ENCODE results near the gene DCLK1. TPM values are rescaled to one million over a fixed set of nuclear protein-coding genes. Genes with fewer than 3 reads are reported as not detected.
A peak's percentile ranks its signal among the peaks of the same experiment; 100 is the strongest.

DCLK1 gene
- total and polyA plus RNA-seq, 2 donors (not counting 1 experiment from before 2014, with no cell fraction given): 0.56 to 6.3 TPM

- TF ChIP-seq EZH2 (IDR thresholded peaks at IDR 0.05; ENCODE audit: low read length, missing control alignments): no peak
- TF ChIP-seq CTCF (conservative IDR thresholded peaks at IDR 0.05 in 1 of 2, IDR thresholded peaks at IDR 0.05 in 1 of 2; ENCODE audit: low read depth in 1 of 2, low read length in 2 of 2): no peak
- Histone ChIP-seq H2AFZ (ENCODE audit: low read length) (no peak overlapping the region), H3K79me2 (ENCODE audit: control insufficient read depth, insufficient read depth, low read length) (no peaks in the 10 kb centered on the region), H4K20me1 (ENCODE audit: control insufficient read depth, extremely low read depth, insufficient read depth, low read length) (no peaks in the 10 kb centered on the region), H3K36me3 (ENCODE audit: control insufficient read depth, insufficient read depth, low read length) (no peaks in the 10 kb centered on the region), H3K4me1 (ENCODE audit: control insufficient read depth, extremely low read depth, insufficient read depth, low read length) (no peaks in the 10 kb centered on the region), H3K9me3 (ENCODE audit: control insufficient read depth, insufficient read depth, low read depth, low read length) (no peaks in the 10 kb centered on the region), H3K27me3 (ENCODE audit: control insufficient read depth, insufficient read depth, low read length) (no peaks in the 10 kb centered on the region), H3K9ac (ENCODE audit: insufficient read depth, low read length) (no peak overlapping the region), H3K4me3 (replicated peaks in 1 of 4; ENCODE audit: control extremely low read depth in 1 of 4, insufficient read depth in 1 of 4, low read depth in 3 of 4, low read length in 4 of 4) (no peak overlapping the region), H3K4me2 (ENCODE audit: extremely low read depth, insufficient read depth, low read length) (no peak overlapping the region), H3K27ac (ENCODE audit: insufficient read depth, low read length) (no peak overlapping the region)
- DNase-seq (ENCODE audit: low read depth in 2 of 2): no peak
Observed at GRCh38 chr13:35839806-35840205, 291.4 kb downstream of the DCLK1 start.

- H3K79me2 ChIP-seq (ENCODE audit: control insufficient read depth, insufficient read depth, low read length): no peaks in the 10 kb centered on the region
- H3K4me2 ChIP-seq (ENCODE audit: extremely low read depth, insufficient read depth, low read length): no peak overlapping the region
- H2AFZ ChIP-seq (ENCODE audit: low read length): no peak overlapping the region
- peak overlapping the region; percentile 44 for H3K27ac ChIP-seq (ENCODE audit: insufficient read depth, low read length)
- DNase-seq (ENCODE audit: low read depth in 2 of 2): peak; percentile 4 to 96
- H3K4me1 ChIP-seq (ENCODE audit: control insufficient read depth, extremely low read depth, insufficient read depth, low read length): no peaks in the 10 kb centered on the region
- no peak overlapping the region for H3K4me3 ChIP-seq (replicated peaks in 1 of 4; ENCODE audit: control extremely low read depth in 1 of 4, insufficient read depth in 1 of 4, low read depth in 3 of 4, low read length in 4 of 4)
- no peak overlapping the region for H3K9ac ChIP-seq (ENCODE audit: insufficient read depth, low read length)
- H4K20me1 ChIP-seq (ENCODE audit: control insufficient read depth, extremely low read depth, insufficient read depth, low read length): no peaks in the 10 kb centered on the region
- no peaks in the 10 kb centered on the region for H3K27me3 ChIP-seq (ENCODE audit: control insufficient read depth, insufficient read depth, low read length)
- H3K36me3 ChIP-seq (ENCODE audit: control insufficient read depth, insufficient read depth, low read length): no peaks in the 10 kb centered on the region
- no peaks in the 10 kb centered on the region for H3K9me3 ChIP-seq (ENCODE audit: control insufficient read depth, insufficient read depth, low read depth, low read length)
- no peak for TF ChIP-seq CTCF (conservative IDR thresholded peaks at IDR 0.05 in 1 of 2, IDR thresholded peaks at IDR 0.05 in 1 of 2; ENCODE audit: low read depth in 1 of 2, low read length in 2 of 2)
- no peak for TF ChIP-seq EZH2 (IDR thresholded peaks at IDR 0.05; ENCODE audit: low read length, missing control alignments)
Observed at GRCh38 chr13:35838356-35838755, 292.8 kb downstream of the DCLK1 start.

- Histone ChIP-seq H3K4me2 (ENCODE audit: extremely low read depth, insufficient read depth, low read length) (no peak overlapping the region), H3K4me1 (ENCODE audit: control insufficient read depth, extremely low read depth, insufficient read depth, low read length) (no peaks in the 10 kb centered on the region), H3K9me3 (ENCODE audit: control insufficient read depth, insufficient read depth, low read depth, low read length) (no peaks in the 10 kb centered on the region), H3K79me2 (ENCODE audit: control insufficient read depth, insufficient read depth, low read length) (no peaks in the 10 kb centered on the region), H3K27ac (ENCODE audit: insufficient read depth, low read length) (no peak overlapping the region), H3K4me3 (replicated peaks in 1 of 4; ENCODE audit: control extremely low read depth in 1 of 4, insufficient read depth in 1 of 4, low read depth in 3 of 4, low read length in 4 of 4) (no peak overlapping the region), H3K27me3 (ENCODE audit: control insufficient read depth, insufficient read depth, low read length) (no peaks in the 10 kb centered on the region), H3K9ac (ENCODE audit: insufficient read depth, low read length) (no peak overlapping the region), H2AFZ (ENCODE audit: low read length) (no peak overlapping the region), H3K36me3 (ENCODE audit: control insufficient read depth, insufficient read depth, low read length) (no peaks in the 10 kb centered on the region), H4K20me1 (ENCODE audit: control insufficient read depth, extremely low read depth, insufficient read depth, low read length) (no peaks in the 10 kb centered on the region)
- TF ChIP-seq CTCF (conservative IDR thresholded peaks at IDR 0.05 in 1 of 2, IDR thresholded peaks at IDR 0.05 in 1 of 2; ENCODE audit: low read depth in 1 of 2, low read length in 2 of 2) (no peak), EZH2 (IDR thresholded peaks at IDR 0.05; ENCODE audit: low read length, missing control alignments) (no peak)
- DNase-seq (ENCODE audit: low read depth in 2 of 2): no peak
Observed at GRCh38 chr13:35836446-35836845, 294.7 kb downstream of the DCLK1 start.
